Thoracic aorta (tissue), 2 donors: Measurements from ENCODE around the gene PKNOX2. TPM values are rescaled to one million over a fixed set of nuclear protein-coding genes. Genes with fewer than 3 reads are reported as not detected.
A peak's percentile ranks its signal among the peaks of the same experiment; 100 is the strongest.

ENCODE experiments used
- ATAC-seq: fragments of 150-250 bp; one replicate; pipeline ENCODE4 v1.8.0; 2017; ENCODE audit warnings: low read depth; ENCODE audit not compliant: insufficient number of reproducible peaks, low FRiP score
- DNase-seq: peaks from one replicate; pipeline ENCODE4 v3.0.0-alpha.2; 2020; ENCODE audit warnings: low spot score
- H3K27ac ChIP-seq, 2 donors: fragments of 200-600 bp; sonication (generic); 1 replicate in 1 of 2; 2 replicates in 1 of 2; pipeline ENCODE4 v1.5.1; 2016; ENCODE audit warnings: mild to moderate bottlenecking in 2 of 2, moderate library complexity in 2 of 2
- H3K27me3 ChIP-seq: fragments of 200-600 bp; sonication (generic); replicated peaks from 2 replicates; pipeline ENCODE4 v1.6.0; 2016; ENCODE audit warnings: mild to moderate bottlenecking; ENCODE audit not compliant: insufficient read depth
- H3K36me3 ChIP-seq: fragments of 200-600 bp; sonication (generic); one replicate; pipeline ENCODE4 v1.5.1; 2016
- H3K4me1 ChIP-seq, 2 donors: fragments of 200-600 bp; sonication (generic); 1 replicate in 1 of 2; 2 replicates in 1 of 2; pipeline versions ENCODE4 v1.5.1 to v1.6.0; 2016; ENCODE audit warnings: low read depth in 2 of 2, mild to moderate bottlenecking in 1 of 2; ENCODE audit not compliant: control insufficient read depth in 1 of 2
- H3K4me3 ChIP-seq: fragments of 200-600 bp; sonication (generic); 2 replicates; pipeline ENCODE4 v1.5.1; 2016; ENCODE audit warnings: mild to moderate bottlenecking
- H3K9me3 ChIP-seq: fragments of 200-600 bp; sonication (generic); 2 replicates; pipeline ENCODE4 v1.5.1; 2016
- total RNA-seq, 2 donors: library from RNA; depleted of rRNA; stranded (reverse); fragments of >200 nt; gene quantifications; one replicate each; pipeline versions ENCODE4 v1.1.0 to v1.2.3, GENCODE V29; 2016
- TF ChIP-seq, protein P1 (sequence below): fragments of 200-600 bp; sonication (generic); IDR thresholded peaks from one replicate; pipeline ENCODE4 v1.5.1; 2019; ENCODE audit warnings: antibody characterized with exemption

The PKNOX2 gene
- total RNA-seq, 2 donors from 2014 or later, result 1.4 to 9.2 TPM

GRCh38 chr11:125332821-125333220 is 168.3 kb downstream of the PKNOX2 start:
- no peak overlapping the region for H3K27ac ChIP-seq
- no peak for DNase-seq
- H3K36me3 ChIP-seq, result no peaks in the 10 kb centered on the region
- H3K27me3 ChIP-seq, result no peaks in the 10 kb centered on the region
- no peak overlapping the region for H3K4me3 ChIP-seq
- TF ChIP-seq, protein P1, sequence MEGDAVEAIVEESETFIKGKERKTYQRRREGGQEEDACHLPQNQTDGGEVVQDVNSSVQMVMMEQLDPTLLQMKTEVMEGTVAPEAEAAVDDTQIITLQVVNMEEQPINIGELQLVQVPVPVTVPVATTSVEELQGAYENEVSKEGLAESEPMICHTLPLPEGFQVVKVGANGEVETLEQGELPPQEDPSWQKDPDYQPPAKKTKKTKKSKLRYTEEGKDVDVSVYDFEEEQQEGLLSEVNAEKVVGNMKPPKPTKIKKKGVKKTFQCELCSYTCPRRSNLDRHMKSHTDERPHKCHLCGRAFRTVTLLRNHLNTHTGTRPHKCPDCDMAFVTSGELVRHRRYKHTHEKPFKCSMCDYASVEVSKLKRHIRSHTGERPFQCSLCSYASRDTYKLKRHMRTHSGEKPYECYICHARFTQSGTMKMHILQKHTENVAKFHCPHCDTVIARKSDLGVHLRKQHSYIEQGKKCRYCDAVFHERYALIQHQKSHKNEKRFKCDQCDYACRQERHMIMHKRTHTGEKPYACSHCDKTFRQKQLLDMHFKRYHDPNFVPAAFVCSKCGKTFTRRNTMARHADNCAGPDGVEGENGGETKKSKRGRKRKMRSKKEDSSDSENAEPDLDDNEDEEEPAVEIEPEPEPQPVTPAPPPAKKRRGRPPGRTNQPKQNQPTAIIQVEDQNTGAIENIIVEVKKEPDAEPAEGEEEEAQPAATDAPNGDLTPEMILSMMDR, result no peak
- no peaks in the 10 kb centered on the region for H3K9me3 ChIP-seq
- no peak for ATAC-seq
- peaks cover 0 to 2% of the 10 kb centered on the region in 2 donors for H3K4me1 ChIP-seq

- DNase-seq, result no peak
- no peak overlapping the region for H3K4me3 ChIP-seq
These were observed 169.0 kb downstream of the PKNOX2 start for GRCh38 chr11:125333354-125334073.

GRCh38 chr11:125335106-125335505 is 170.6 kb downstream of the PKNOX2 start:
- DNase-seq (no peak), ATAC-seq (no peak)
- H3K36me3 ChIP-seq, result no peaks in the 10 kb centered on the region
- H3K27me3 ChIP-seq, result no peaks in the 10 kb centered on the region
- no peaks in the 10 kb centered on the region for H3K9me3 ChIP-seq
- TF ChIP-seq, protein P1, result no peak
- H3K27ac ChIP-seq, result no peak overlapping the region
- peaks cover 0 to 12% of the 10 kb centered on the region in 2 donors for H3K4me1 ChIP-seq
- H3K4me3 ChIP-seq, result no peak overlapping the region

More at GRCh38 chr11:125333354-125334073, 169.0 kb downstream of the PKNOX2 start:
- H3K27ac ChIP-seq, result no peak overlapping the region
- TF ChIP-seq, protein P1, result no peak
- no peaks in the 10 kb centered on the region for H3K9me3 ChIP-seq
- ATAC-seq, result no peak
- H3K36me3 ChIP-seq, result no peaks in the 10 kb centered on the region
- peaks cover 0 to 9% of the 10 kb centered on the region in 2 donors for H3K4me1 ChIP-seq
- H3K27me3 ChIP-seq, result no peaks in the 10 kb centered on the region

- Histone ChIP-seq H3K4me1 (peaks cover 0 to 12% of the 10 kb centered on the region in 2 donors), H3K9me3 (no peaks in the 10 kb centered on the region), H3K36me3 (no peaks in the 10 kb centered on the region), H3K4me3 (no peak overlapping the region), H3K27ac (peak overlapping the region in 1 of 2 donors; percentile 3), H3K27me3 (no peaks in the 10 kb centered on the region)
- TF ChIP-seq, protein P1, result no peak
- DNase-seq (no peak), ATAC-seq (no peak)
These were observed 173.6 kb downstream of the PKNOX2 start for GRCh38 chr11:125337836-125338834.
